BLaER1 treated with 17β-estradiol and CSF1 and Interleukin-3, amounts not matched to agents 10 nM and 100 nM (cell line): ENCODE results near the gene CP.
"Not testable (repeated sequence)": the region's sequence is repeated elsewhere in the genome, so short reads cannot be mapped to it uniquely, and the experiment has no call there.

ENCODE experiments used
- H3K27ac ChIP-seq, 11 experiments: shearing (Covaris generic); formaldehyde crosslinking; 2 replicates each; pipeline ENCODE4 v1.8.1; 2022
- H3K27me3 ChIP-seq, 11 experiments: shearing (Covaris generic); formaldehyde crosslinking; 2 replicates each; pipeline ENCODE4 v1.8.1; 2022
- H3K36me3 ChIP-seq, 11 experiments: shearing (Covaris generic); formaldehyde crosslinking; 2 replicates each; pipeline ENCODE4 v1.8.1; 2022
- H3K4me1 ChIP-seq, 10 experiments: shearing (Covaris generic); formaldehyde crosslinking; 2 replicates each; pipeline ENCODE4 v1.8.1; 2022
- H3K4me2 ChIP-seq, 11 experiments: shearing (Covaris generic); formaldehyde crosslinking; 2 replicates each; pipeline ENCODE4 v1.8.1; 2022
- H3K4me3 ChIP-seq, 10 experiments: shearing (Covaris generic); formaldehyde crosslinking; 2 replicates each; pipeline ENCODE4 v1.8.1; 2022
- H3K9ac ChIP-seq, 11 experiments: shearing (Covaris generic); formaldehyde crosslinking; 2 replicates each; pipeline ENCODE4 v1.8.1; 2022
- H3K9me3 ChIP-seq, 11 experiments: shearing (Covaris generic); formaldehyde crosslinking; replicated peaks in 1 of 11; 2 replicates each; pipeline ENCODE4 v1.8.1; 2022
- H4K20me1 ChIP-seq, 11 experiments: shearing (Covaris generic); formaldehyde crosslinking; 2 replicates each; pipeline ENCODE4 v1.8.1; 2022
- Cebpa-rat ChIP-seq, 11 experiments: shearing (Covaris generic); IDR thresholded peaks; 2 replicates each; pipeline ENCODE4 v1.8.1; 2022

Gene CP

GRCh38 chr3:149199474-149199873, 22.2 kb downstream of the CP start:
- no peaks in the 10 kb centered on the region for H3K36me3 ChIP-seq
- H3K4me3 ChIP-seq = no peak overlapping the region
- no peak overlapping the region for H3K27ac ChIP-seq
- no peaks in the 10 kb centered on the region for H3K27me3 ChIP-seq
- no peaks in the 10 kb centered on the region for H4K20me1 ChIP-seq
- no peak overlapping the region for H3K4me2 ChIP-seq
- no peaks in the 10 kb centered on the region for H3K9me3 ChIP-seq
- H3K4me1 ChIP-seq = peaks cover 0 to 10% (median 9%) of the 10 kb centered on the region in 10 experiments; a peak in 14 of 20 replicates
- H3K9ac ChIP-seq = no peak overlapping the region
- no peak for TF ChIP-seq Cebpa-rat (IDR thresholded peaks at IDR 0.05)

- H3K36me3 ChIP-seq = no peaks in the 10 kb centered on the region
- peaks cover 0 to 5% (median 4%) of the 10 kb centered on the region in 10 experiments; a peak in 14 of 20 replicates for H3K4me1 ChIP-seq
- H3K9ac ChIP-seq = no peak overlapping the region
- H3K4me2 ChIP-seq = no peak overlapping the region
- H3K4me3 ChIP-seq = no peak overlapping the region
- no peaks in the 10 kb centered on the region for H3K9me3 ChIP-seq
- no peak for TF ChIP-seq Cebpa-rat (IDR thresholded peaks at IDR 0.05)
- no peaks in the 10 kb centered on the region for H3K27me3 ChIP-seq
- H4K20me1 ChIP-seq = no peaks in the 10 kb centered on the region
- H3K27ac ChIP-seq = no peak overlapping the region
Measured at GRCh38 chr3:149198611-149199010, 23.0 kb downstream of the CP start.

- Histone ChIP-seq H3K4me3 (no peak overlapping the region), H3K9ac (no peak overlapping the region), H4K20me1 (no peaks in the 10 kb centered on the region), H3K4me2 (no peak overlapping the region), H3K27ac (no peak overlapping the region), H3K36me3 (no peaks in the 10 kb centered on the region), H3K9me3 (no peaks in the 10 kb centered on the region), H3K4me1 (no peaks in the 10 kb centered on the region), H3K27me3 (no peaks in the 10 kb centered on the region)
- no peak for TF ChIP-seq Cebpa-rat (IDR thresholded peaks at IDR 0.05)
Measured at GRCh38 chr3:149197669-149198068, 24.0 kb downstream of the CP start.

- H3K4me1 ChIP-seq, H3K9ac ChIP-seq, H3K4me3 ChIP-seq, H3K4me2 ChIP-seq, H4K20me1 ChIP-seq, H3K36me3 ChIP-seq, H3K9me3 ChIP-seq, H3K27me3 ChIP-seq, H3K27ac ChIP-seq: not testable (repeated sequence)
Measured at GRCh38 chr3:149196805-149197592, 24.6 kb downstream of the CP start.

GRCh38 chr3:149195221-149195620, 26.4 kb downstream of the CP start:
- Histone ChIP-seq H3K4me1 (no peaks in the 10 kb centered on the region), H3K4me3 (no peak overlapping the region), H3K27me3 (no peaks in the 10 kb centered on the region), H3K9ac (no peak overlapping the region), H3K36me3 (no peaks in the 10 kb centered on the region), H3K27ac (no peak overlapping the region), H4K20me1 (no peaks in the 10 kb centered on the region), H3K9me3 (no peaks in the 10 kb centered on the region), H3K4me2 (no peak overlapping the region)
- no peak for TF ChIP-seq Cebpa-rat (IDR thresholded peaks at IDR 0.05)

GRCh38 chr3:149188494-149188893, 33.1 kb downstream of the CP start:
- TF ChIP-seq Cebpa-rat (IDR thresholded peaks at IDR 0.05) = no peak
- Histone ChIP-seq H3K27me3 (no peaks in the 10 kb centered on the region), H4K20me1 (no peaks in the 10 kb centered on the region), H3K9me3 (no peaks in the 10 kb centered on the region), H3K4me1 (no peaks in the 10 kb centered on the region), H3K4me3 (no peak overlapping the region), H3K9ac (no peak overlapping the region), H3K27ac (no peak overlapping the region), H3K36me3 (no peaks in the 10 kb centered on the region), H3K4me2 (no peak overlapping the region)

- no peak for TF ChIP-seq Cebpa-rat (IDR thresholded peaks at IDR 0.05)
- H4K20me1 ChIP-seq = no peaks in the 10 kb centered on the region
- H3K9ac ChIP-seq = no peak overlapping the region
- no peaks in the 10 kb centered on the region for H3K9me3 ChIP-seq
- H3K36me3 ChIP-seq = no peaks in the 10 kb centered on the region
- H3K27ac ChIP-seq = no peak overlapping the region
- no peaks in the 10 kb centered on the region for H3K4me1 ChIP-seq
- no peaks in the 10 kb centered on the region for H3K27me3 ChIP-seq
- H3K4me2 ChIP-seq = no peak overlapping the region
- H3K4me3 ChIP-seq = no peak overlapping the region
Measured at GRCh38 chr3:149186721-149187120, 34.9 kb downstream of the CP start.

- Histone ChIP-seq H3K9me3 (no peaks in the 10 kb centered on the region), H3K9ac (no peak overlapping the region), H3K27me3 (no peaks in the 10 kb centered on the region), H3K27ac (no peak overlapping the region), H3K4me2 (no peak overlapping the region), H3K36me3 (no peaks in the 10 kb centered on the region), H3K4me3 (no peak overlapping the region), H3K4me1 (no peaks in the 10 kb centered on the region), H4K20me1 (no peaks in the 10 kb centered on the region)
- TF ChIP-seq Cebpa-rat (IDR thresholded peaks at IDR 0.05) = no peak
Measured at GRCh38 chr3:149186219-149186618, 35.4 kb downstream of the CP start.

GRCh38 chr3:149181182-149181581, 40.4 kb downstream of the CP start:
- Histone ChIP-seq H3K27me3 (no peaks in the 10 kb centered on the region), H3K9me3 (peaks cover 0 to 13% (median 9%) of the 10 kb centered on the region in 11 experiments; a peak in 18 of 22 replicates), H3K4me1 (peaks cover 0 to 7% (median 0%) of the 10 kb centered on the region in 10 experiments; a peak in 1 of 20 replicates), H3K4me3 (no peak overlapping the region), H3K27ac (no peak overlapping the region), H3K4me2 (no peak overlapping the region), H3K36me3 (peaks cover 7 to 33% (median 12%) of the 10 kb centered on the region in 11 experiments; a peak in 15 of 22 replicates), H4K20me1 (no peaks in the 10 kb centered on the region), H3K9ac (no peak overlapping the region)
- TF ChIP-seq Cebpa-rat (IDR thresholded peaks at IDR 0.05) = no peak

- peaks cover 7 to 43% (median 15%) of the 10 kb centered on the region in 11 experiments; a peak in 16 of 22 replicates for H3K36me3 ChIP-seq
- H3K9me3 ChIP-seq = peaks cover 0 to 13% (median 9%) of the 10 kb centered on the region in 11 experiments; a peak in 18 of 22 replicates
- peaks cover under 1 to 9% (median 6%) of the 10 kb centered on the region in 10 experiments; a peak in 15 of 20 replicates for H3K4me1 ChIP-seq
- H3K27me3 ChIP-seq = no peaks in the 10 kb centered on the region
- no peak overlapping the region for H3K4me3 ChIP-seq
- no peak for TF ChIP-seq Cebpa-rat (IDR thresholded peaks at IDR 0.05)
- no peak overlapping the region for H3K9ac ChIP-seq
- no peaks in the 10 kb centered on the region for H4K20me1 ChIP-seq
- peak overlapping the region in 2 of 11 experiments; percentile 7 to 13; a peak in 1 of 22 replicates for H3K4me2 ChIP-seq
- H3K27ac ChIP-seq = no peak overlapping the region
Measured at GRCh38 chr3:149180057-149180573, 41.5 kb downstream of the CP start.
